ENCODE measurements around the gene CLRN3.

The CLRN3 gene

GRCh38 chr10:127932521-127933270 is 40.0 kb upstream of the CLRN3 start:
- peaks cover 0 to 2% of the 10 kb centered on the region in 2 experiments for H3K36me3 ChIP-seq (ENCODE audit: control insufficient read depth in 1 of 2, insufficient read depth in 2 of 2, low read length in 2 of 2)
- H3K4me3 ChIP-seq (ENCODE audit: low read depth, low read length) = no peak overlapping the region
- H3K27me3 ChIP-seq (ENCODE audit: insufficient read depth, low read length) = no peaks in the 10 kb centered on the region
- H3K14ac ChIP-seq (ENCODE audit: low read length) = no peak overlapping the region
- no peak overlapping the region for H3K18ac ChIP-seq (ENCODE audit: low read length)
- H4K91ac ChIP-seq (ENCODE audit: low read depth, low read length) = no peak overlapping the region
- no peak for DNase-seq
- H2BK12ac ChIP-seq (ENCODE audit: low read length) = no peak overlapping the region
- no peak overlapping the region for H2AK5ac ChIP-seq (ENCODE audit: low read length)
- no peak overlapping the region for H2BK5ac ChIP-seq (ENCODE audit: low read depth, low read length, poor library complexity)
- peaks cover 7% of the 10 kb centered on the region for H3K79me1 ChIP-seq (ENCODE audit: low read length)
- no peak overlapping the region for H3K27ac ChIP-seq (ENCODE audit: low read depth, low read length)
- H3K9me3 ChIP-seq (ENCODE audit: insufficient read depth, low read depth, low read length) = peaks cover 5% of the 10 kb centered on the region
- H3K23ac ChIP-seq (ENCODE audit: low read length) = no peak overlapping the region
- no peak overlapping the region for H3K4ac ChIP-seq (ENCODE audit: low read depth, low read length)
- H4K12ac ChIP-seq (ENCODE audit: low read depth, low read length) = no peak overlapping the region
- H3K79me2 ChIP-seq (ENCODE audit: control insufficient read depth, insufficient read depth, low read length, poor library complexity) = no peaks in the 10 kb centered on the region
- H4K8ac ChIP-seq (ENCODE audit: low read depth, low read length) = no peak overlapping the region
- H3K4me1 ChIP-seq (ENCODE audit: control insufficient read depth in 1 of 2, insufficient read depth in 2 of 2, low read length in 2 of 2) = peaks cover 0 to 5% of the 10 kb centered on the region in 2 experiments
- WGBS (ENCODE audit: extremely low coverage, insufficient coverage, insufficient read length) = no CpG with 5 or more reads among the region's 15 CpGs
- no peak overlapping the region for H2BK120ac ChIP-seq (ENCODE audit: insufficient read depth, low read length, poor library complexity)
- no peak overlapping the region for H3K4me2 ChIP-seq (ENCODE audit: low read length)
- H3K9ac ChIP-seq (ENCODE audit: low read length) = no peak overlapping the region
- H2AFZ ChIP-seq (ENCODE audit: insufficient read depth, low read length, poor library complexity) = no peak overlapping the region

DNA sequence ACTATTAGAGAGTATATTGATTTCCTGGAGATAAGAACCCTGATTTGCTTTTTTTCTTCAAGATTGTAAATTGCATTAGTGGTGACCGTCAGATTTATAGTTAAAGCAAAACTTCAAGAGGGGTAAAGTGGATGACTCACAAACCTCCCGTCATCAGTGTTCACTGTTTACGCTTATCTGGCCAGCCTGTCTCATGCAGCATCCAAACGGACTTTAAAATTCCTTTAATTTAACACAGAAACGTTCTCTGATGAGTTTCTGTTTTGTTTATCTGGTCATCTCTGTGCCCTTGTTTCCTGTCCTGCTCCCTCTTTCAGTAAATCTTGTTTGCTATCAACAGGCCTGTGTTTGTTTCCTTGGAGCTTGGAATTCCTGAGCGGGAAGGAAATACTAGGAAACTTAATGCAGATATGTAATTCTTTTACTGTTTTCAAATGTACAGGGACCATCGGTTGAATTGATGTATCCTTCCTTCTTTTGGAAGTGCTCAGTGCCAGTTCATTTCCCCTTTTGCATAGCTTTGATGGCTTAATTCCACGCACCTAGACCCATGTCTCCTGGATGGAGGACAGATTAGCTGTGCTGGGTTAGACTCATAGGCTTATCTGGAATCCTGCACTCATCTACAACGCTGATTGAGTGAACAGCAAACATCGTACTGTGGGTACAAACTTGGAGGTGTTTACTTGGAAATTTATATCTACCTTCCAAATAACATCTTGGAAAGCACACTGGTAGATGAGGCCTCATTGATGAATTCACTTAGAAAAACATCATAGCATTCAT is 35.5 kb upstream of the CLRN3 start:
- Histone ChIP-seq H2BK5ac (ENCODE audit: low read depth, low read length, poor library complexity) (peak overlapping the region; percentile 83), H3K4me3 (ENCODE audit: low read depth, low read length) (no peak overlapping the region), H2AK5ac (ENCODE audit: low read length) (no peak overlapping the region), H3K14ac (ENCODE audit: low read length) (peak overlapping the region; percentile 67), H3K36me3 (ENCODE audit: control insufficient read depth in 1 of 2, insufficient read depth in 2 of 2, low read length in 2 of 2) (peaks cover 0 to 2% of the 10 kb centered on the region in 2 experiments), H3K27ac (ENCODE audit: low read depth, low read length) (peak overlapping the region; percentile 95), H3K9me3 (ENCODE audit: insufficient read depth, low read depth, low read length) (peaks cover 5% of the 10 kb centered on the region), H3K4ac (ENCODE audit: low read depth, low read length) (no peak overlapping the region), H2AFZ (ENCODE audit: insufficient read depth, low read length, poor library complexity) (no peak overlapping the region), H3K18ac (ENCODE audit: low read length) (no peak overlapping the region), H4K91ac (ENCODE audit: low read depth, low read length) (peak overlapping the region; percentile 87), H3K79me1 (ENCODE audit: low read length) (peaks cover 27% of the 10 kb centered on the region), H3K23ac (ENCODE audit: low read length) (no peak overlapping the region), H4K12ac (ENCODE audit: low read depth, low read length) (no peak overlapping the region), H4K8ac (ENCODE audit: low read depth, low read length) (peak overlapping the region; percentile 29), H3K4me2 (ENCODE audit: low read length) (peak overlapping the region; percentile 38), H2BK120ac (ENCODE audit: insufficient read depth, low read length, poor library complexity) (peak overlapping the region; percentile 79), H3K9ac (ENCODE audit: low read length) (no peak overlapping the region), H3K27me3 (ENCODE audit: insufficient read depth, low read length) (no peaks in the 10 kb centered on the region), H3K4me1 (ENCODE audit: control insufficient read depth in 1 of 2, insufficient read depth in 2 of 2, low read length in 2 of 2) (peaks cover 19 to 28% of the 10 kb centered on the region in 2 experiments), H3K79me2 (ENCODE audit: control insufficient read depth, insufficient read depth, low read length, poor library complexity) (peaks cover 2% of the 10 kb centered on the region), H2BK12ac (ENCODE audit: low read length) (peak overlapping the region; percentile 89)
- peak in 1 of 2 donors; percentile 30 for DNase-seq
- WGBS (ENCODE audit: extremely low coverage, insufficient coverage, insufficient read length) = no CpG with 5 or more reads among the region's 10 CpGs

DNA sequence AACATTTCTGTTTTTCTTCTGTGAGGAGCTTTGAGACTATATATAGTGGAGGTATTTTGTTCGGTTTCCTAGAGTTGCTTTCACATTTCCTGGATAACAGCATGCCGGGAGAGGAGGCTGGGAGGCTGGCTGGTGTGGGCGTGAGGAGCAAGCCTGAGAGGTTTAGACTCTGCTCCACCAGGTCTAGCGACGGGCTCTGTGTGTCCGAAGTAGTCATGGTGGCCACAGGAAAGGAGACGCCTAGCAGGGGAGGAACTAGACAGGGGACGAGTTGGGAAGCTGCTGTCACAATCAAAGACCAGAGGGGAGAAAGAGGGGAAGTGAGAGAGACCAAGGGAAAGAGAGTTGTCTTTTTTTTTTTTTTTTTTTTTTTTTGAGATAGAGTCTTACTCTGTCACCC is 33.7 kb upstream of the CLRN3 start:
- H3K27ac ChIP-seq (ENCODE audit: low read depth, low read length) = no peak overlapping the region
- H2BK120ac ChIP-seq (ENCODE audit: insufficient read depth, low read length, poor library complexity) = peak overlapping the region; percentile 57
- H3K18ac ChIP-seq (ENCODE audit: low read length) = no peak overlapping the region
- H3K36me3 ChIP-seq (ENCODE audit: control insufficient read depth in 1 of 2, insufficient read depth in 2 of 2, low read length in 2 of 2) = no peaks in the 10 kb centered on the region
- H3K4me2 ChIP-seq (ENCODE audit: low read length) = no peak overlapping the region
- H4K8ac ChIP-seq (ENCODE audit: low read depth, low read length) = no peak overlapping the region
- H3K4me1 ChIP-seq (ENCODE audit: control insufficient read depth in 1 of 2, insufficient read depth in 2 of 2, low read length in 2 of 2) = peaks cover 25 to 37% of the 10 kb centered on the region in 2 experiments
- H2BK12ac ChIP-seq (ENCODE audit: low read length) = peak overlapping the region; percentile 58
- H3K27me3 ChIP-seq (ENCODE audit: insufficient read depth, low read length) = no peaks in the 10 kb centered on the region
- peaks cover 41% of the 10 kb centered on the region for H3K79me1 ChIP-seq (ENCODE audit: low read length)
- H2AFZ ChIP-seq (ENCODE audit: insufficient read depth, low read length, poor library complexity) = no peak overlapping the region
- H3K79me2 ChIP-seq (ENCODE audit: control insufficient read depth, insufficient read depth, low read length, poor library complexity) = peaks cover 2% of the 10 kb centered on the region
- no peak overlapping the region for H4K12ac ChIP-seq (ENCODE audit: low read depth, low read length)
- H3K23ac ChIP-seq (ENCODE audit: low read length) = no peak overlapping the region
- no peak overlapping the region for H3K9ac ChIP-seq (ENCODE audit: low read length)
- WGBS (ENCODE audit: extremely low coverage, insufficient coverage, insufficient read length) = no CpG with 5 or more reads among the region's 8 CpGs
- H3K4ac ChIP-seq (ENCODE audit: low read depth, low read length) = no peak overlapping the region
- H2AK5ac ChIP-seq (ENCODE audit: low read length) = peak overlapping the region; percentile 11
- no peak for DNase-seq
- H2BK5ac ChIP-seq (ENCODE audit: low read depth, low read length, poor library complexity) = peak overlapping the region; percentile 23
- peak overlapping the region; percentile 31 for H3K14ac ChIP-seq (ENCODE audit: low read length)
- H3K9me3 ChIP-seq (ENCODE audit: insufficient read depth, low read depth, low read length) = no peaks in the 10 kb centered on the region
- H4K91ac ChIP-seq (ENCODE audit: low read depth, low read length) = peak overlapping the region; percentile 56
- no peak overlapping the region for H3K4me3 ChIP-seq (ENCODE audit: low read depth, low read length)

GRCh38 chr10:127925471-127926207 is 32.9 kb upstream of the CLRN3 start:
- Histone ChIP-seq H3K23ac (ENCODE audit: low read length) (no peak overlapping the region), H2AK5ac (ENCODE audit: low read length) (peak overlapping the region; percentile 21), H3K4me3 (ENCODE audit: low read depth, low read length) (no peak overlapping the region), H2BK120ac (ENCODE audit: insufficient read depth, low read length, poor library complexity) (peak overlapping the region; percentile 23), H3K36me3 (ENCODE audit: control insufficient read depth in 1 of 2, insufficient read depth in 2 of 2, low read length in 2 of 2) (no peaks in the 10 kb centered on the region), H4K12ac (ENCODE audit: low read depth, low read length) (no peak overlapping the region), H3K27me3 (ENCODE audit: insufficient read depth, low read length) (no peaks in the 10 kb centered on the region), H3K4me2 (ENCODE audit: low read length) (no peak overlapping the region), H3K79me2 (ENCODE audit: control insufficient read depth, insufficient read depth, low read length, poor library complexity) (peaks cover 2% of the 10 kb centered on the region), H2BK5ac (ENCODE audit: low read depth, low read length, poor library complexity) (peak overlapping the region; percentile 42), H4K8ac (ENCODE audit: low read depth, low read length) (peak overlapping the region; percentile 20), H3K9ac (ENCODE audit: low read length) (no peak overlapping the region), H3K27ac (ENCODE audit: low read depth, low read length) (no peak overlapping the region), H3K9me3 (ENCODE audit: insufficient read depth, low read depth, low read length) (no peaks in the 10 kb centered on the region), H3K18ac (ENCODE audit: low read length) (peak overlapping the region; percentile 49), H3K4ac (ENCODE audit: low read depth, low read length) (no peak overlapping the region), H2BK12ac (ENCODE audit: low read length) (peak overlapping the region; percentile 92), H4K91ac (ENCODE audit: low read depth, low read length) (peak overlapping the region; percentile 85), H2AFZ (ENCODE audit: insufficient read depth, low read length, poor library complexity) (peak overlapping the region; percentile 62), H3K14ac (ENCODE audit: low read length) (peak overlapping the region; percentile 49), H3K79me1 (ENCODE audit: low read length) (peaks cover 45% of the 10 kb centered on the region), H3K4me1 (ENCODE audit: control insufficient read depth in 1 of 2, insufficient read depth in 2 of 2, low read length in 2 of 2) (peaks cover 25 to 37% of the 10 kb centered on the region in 2 experiments)
- WGBS (ENCODE audit: extremely low coverage, insufficient coverage, insufficient read length) = no CpG with 5 or more reads among the region's 6 CpGs
- no peak for DNase-seq

Measured in trophoblast cell (in vitro differentiated cells and primary cell).